GM10847 (cell line): ENCODE data around the gene NKIRAS2.

Experiments used
- POLR2A ChIP-seq: IDR thresholded peaks from 2 replicates; pipeline ENCODE4 v1.6.1; 2011; ENCODE audit not compliant: insufficient read length; ENCODE audit errors: extremely low read depth

Gene NKIRAS2

GRCh38 chr17:42039794-42040763 is 20.2 kb downstream of the NKIRAS2 start:
- TF ChIP-seq POLR2A: no peak

GRCh38 chr17:42040818-42041217 is 20.9 kb downstream of the NKIRAS2 start:
- no peak for TF ChIP-seq POLR2A

DNA sequence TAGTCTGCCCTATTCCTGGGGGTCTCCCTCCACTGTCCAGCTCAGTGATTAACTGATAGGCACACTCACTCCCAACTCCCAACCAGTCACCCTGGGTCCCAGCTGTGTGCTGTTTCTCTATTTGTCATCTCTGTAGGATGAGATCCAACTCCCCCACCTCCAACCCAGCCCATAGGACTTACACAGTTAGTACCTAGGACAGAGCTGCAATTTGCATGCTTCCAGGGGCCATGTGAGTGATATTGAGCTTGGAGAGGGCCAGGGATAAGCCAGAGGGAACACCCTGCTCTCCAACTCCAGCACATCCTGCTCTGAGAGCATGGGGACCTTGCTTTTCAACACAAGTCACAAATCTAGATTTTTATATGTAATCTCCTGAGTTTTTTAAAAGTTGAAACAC is 21.7 kb downstream of the NKIRAS2 start:
- no peak for TF ChIP-seq POLR2A

DNA sequence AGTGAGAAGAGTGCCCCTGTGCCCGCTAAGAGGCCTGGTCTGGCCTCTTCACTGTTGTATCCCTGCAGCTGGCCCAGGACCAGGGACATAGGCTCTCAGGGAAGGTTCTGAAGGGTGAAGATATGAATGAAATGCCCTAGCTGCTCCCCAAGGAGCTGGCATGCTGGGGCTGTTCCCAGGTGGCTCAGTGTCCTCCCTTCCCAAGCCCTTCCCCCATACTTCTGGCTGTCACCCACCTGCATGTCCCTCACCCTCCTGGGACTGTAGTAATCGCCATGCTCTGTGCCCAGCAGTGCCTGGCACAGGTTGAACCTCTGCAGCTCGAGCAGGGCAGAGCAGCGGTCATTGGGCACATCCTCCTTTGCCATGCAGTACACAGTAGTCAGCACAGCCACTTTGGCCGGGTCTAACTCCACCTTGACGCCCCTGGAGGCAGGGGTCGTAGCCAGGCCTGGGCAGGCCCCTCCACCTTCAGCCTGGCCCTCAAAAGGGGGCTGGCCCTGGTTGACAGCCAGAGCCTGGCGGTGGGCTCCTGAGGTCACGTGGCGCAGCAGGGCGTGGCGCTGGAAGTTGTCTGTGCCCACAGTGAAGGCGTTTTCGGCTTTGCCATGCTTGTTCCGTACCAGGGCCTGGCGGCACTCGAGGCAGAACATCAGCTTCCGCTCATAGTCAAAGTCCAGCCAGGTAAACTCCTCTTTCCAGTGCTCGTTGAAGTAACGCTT is 22.9 kb downstream of the NKIRAS2 start:
- no peak for TF ChIP-seq POLR2A

GRCh38 chr17:42045719-42046118 is 25.8 kb downstream of the NKIRAS2 start:
- TF ChIP-seq POLR2A: no peak

DNA sequence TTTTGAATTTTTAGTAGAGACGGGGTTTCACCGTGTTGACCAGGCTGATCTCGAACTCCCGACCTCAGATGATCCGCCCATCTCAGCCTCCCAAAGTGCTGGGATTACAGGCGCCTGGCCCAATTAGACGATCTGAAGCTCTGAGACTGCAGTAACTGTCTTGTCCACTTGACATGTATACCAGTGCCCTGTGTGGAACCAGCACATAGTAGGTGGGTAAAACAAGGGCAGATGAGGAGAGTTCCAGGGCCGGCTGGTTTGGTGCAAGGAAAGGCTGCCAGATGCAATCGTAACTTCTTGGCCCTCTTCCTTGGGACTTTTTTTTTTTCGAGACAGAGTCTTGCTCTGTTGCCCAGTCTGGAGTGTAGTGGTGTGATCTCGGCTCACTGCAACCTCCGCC is 27.5 kb downstream of the NKIRAS2 start:
- no peak for TF ChIP-seq POLR2A

DNA sequence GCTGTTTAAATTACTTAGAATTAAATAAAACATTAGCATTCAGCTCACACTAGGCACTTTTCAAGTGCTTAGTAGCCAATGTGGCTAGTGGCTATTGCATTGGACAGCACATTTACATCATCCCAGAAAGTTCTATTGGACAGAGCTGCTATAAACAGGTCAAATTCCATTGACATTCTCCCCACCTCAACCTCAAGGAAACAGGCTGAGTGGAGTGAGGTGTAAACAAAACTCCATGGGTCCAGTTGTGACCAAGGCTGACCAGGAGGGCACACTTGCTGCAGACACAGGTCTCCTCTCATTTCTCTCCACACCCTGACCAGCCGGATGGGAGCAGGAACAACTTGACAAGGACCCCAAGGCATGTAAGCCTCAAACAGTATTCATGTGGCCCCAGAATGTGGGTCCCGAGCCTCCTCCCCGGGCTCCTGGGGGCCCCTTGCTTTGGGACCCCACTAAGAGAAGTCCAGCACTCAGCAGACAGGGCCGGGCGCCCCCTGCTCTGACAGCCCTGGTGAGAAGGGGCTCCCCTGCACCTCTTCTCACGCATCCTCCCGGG is 30.0 kb downstream of the NKIRAS2 start:
- TF ChIP-seq POLR2A: no peak

- TF ChIP-seq POLR2A: no peak
These were observed 30.6 kb downstream of the NKIRAS2 start, which contains the start of gene C17orf113 for GRCh38 chr17:42050393-42051012. TSS of gene C17orf113 (minus strand) at chr17:42050601. CDS start at chr17:42043376, 7,225 bp downstream.

GRCh38 chr17:42051013-42051400 is 31.1 kb downstream of the NKIRAS2 start:
- no peak for TF ChIP-seq POLR2A

DNA sequence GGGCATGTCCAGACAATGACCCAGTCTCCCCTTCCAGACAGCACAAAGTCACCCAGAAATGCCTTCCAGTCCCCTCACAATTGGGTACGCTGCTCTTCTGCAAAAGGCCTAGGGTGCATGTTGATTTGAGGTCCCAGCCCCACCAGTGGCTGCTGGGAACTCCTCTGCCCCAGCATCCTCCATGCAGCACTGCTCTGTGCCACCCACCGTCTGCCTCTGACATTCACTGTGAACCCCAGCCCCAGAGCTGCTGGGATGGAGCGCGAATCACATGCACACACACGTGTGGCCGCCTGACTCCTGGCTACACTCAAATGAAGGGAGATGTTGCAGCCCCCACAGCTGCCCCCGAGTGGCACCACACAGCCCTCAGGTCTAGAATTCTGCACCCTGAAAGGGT is 31.8 kb downstream of the NKIRAS2 start:
- TF ChIP-seq POLR2A: no peak

GRCh38 chr17:42052346-42052877 is 32.5 kb downstream of the NKIRAS2 start:
- no peak for TF ChIP-seq POLR2A

DNA sequence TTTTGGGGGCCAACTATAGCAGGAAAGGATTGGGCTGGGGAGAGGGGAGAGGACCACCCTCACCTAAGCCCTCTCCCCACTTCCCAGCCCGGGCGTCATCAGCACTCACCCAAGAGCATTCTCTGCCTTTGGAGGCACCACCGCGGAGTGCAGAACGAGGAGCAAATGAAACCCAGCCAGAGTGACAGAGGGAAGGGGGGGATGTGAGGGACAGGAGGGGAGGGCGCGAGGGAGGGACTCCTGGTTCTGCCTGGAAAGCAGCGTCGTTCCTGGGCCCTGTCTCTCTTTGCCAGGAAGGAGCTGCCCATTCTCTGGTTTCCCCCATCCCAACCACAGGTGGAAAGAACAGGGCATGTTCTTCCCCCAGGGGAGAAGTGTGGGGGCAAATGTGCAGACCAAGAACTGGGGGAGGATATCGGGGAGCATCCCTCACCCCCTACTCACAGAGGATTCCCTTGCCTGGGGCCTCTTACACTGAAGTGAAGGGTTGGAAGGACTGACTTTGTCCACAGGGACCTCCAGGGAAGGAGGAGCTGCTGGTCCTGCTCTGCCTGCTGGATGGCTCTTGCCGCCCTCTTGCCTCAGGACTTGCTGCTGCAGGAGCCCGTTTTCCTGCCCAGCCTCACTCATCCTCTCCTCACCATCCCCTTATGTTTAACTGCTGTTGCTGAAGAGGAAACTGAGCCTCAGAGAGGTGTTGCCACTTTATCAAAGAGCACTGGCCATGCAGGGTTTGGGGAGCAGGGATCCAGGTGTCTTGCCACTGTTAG is 34.0 kb downstream of the NKIRAS2 start:
- no peak for TF ChIP-seq POLR2A

DNA sequence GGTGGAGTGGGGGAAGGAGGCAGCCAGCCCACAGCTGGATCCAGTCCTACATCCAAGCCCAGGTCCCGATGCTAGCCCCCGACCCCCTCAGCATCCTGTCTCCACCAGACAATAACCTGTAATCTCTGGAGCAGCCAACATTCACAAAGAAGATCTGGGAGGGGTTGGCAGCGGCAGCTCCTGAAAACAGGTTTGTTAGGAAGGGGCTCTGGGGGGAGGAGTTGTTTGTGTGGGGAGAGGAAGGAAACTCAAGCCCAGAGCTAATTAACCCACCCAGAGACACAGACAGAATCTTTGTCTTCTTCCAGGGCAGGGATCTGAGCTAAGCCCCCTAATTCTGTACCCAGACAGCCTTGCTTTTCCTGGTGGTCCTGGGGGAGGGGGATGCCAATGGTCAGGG is 35.1 kb downstream of the NKIRAS2 start:
- TF ChIP-seq POLR2A: no peak

DNA sequence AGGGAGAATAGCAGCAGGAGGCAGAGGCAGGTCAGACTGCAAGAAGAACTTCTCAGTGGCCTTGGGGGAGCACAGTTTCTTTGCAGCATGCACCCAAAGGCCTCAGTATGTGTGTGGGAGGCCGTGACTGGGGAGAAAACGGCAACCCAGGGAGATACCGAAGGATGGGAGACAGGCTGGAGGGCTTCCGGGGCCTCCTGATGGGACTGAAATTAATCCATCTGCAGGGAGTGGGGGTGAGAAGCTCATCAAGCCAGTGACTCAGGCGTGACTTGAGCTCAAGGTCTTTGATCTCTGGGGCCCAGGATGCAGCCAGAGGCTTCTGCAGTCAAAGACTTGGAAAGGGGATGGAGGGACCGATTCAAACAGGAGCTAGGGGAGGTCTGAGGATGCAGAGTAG is 35.6 kb downstream of the NKIRAS2 start:
- TF ChIP-seq POLR2A: no peak
